Measurements from ENCODE around the gene SDK1. TPM values are rescaled to one million over a fixed set of nuclear protein-coding genes. Genes with fewer than 3 reads are reported as not detected.

SDK1 gene
- total RNA-seq, 1 donor from 2014 or later = 5.4 TPM

DNA sequence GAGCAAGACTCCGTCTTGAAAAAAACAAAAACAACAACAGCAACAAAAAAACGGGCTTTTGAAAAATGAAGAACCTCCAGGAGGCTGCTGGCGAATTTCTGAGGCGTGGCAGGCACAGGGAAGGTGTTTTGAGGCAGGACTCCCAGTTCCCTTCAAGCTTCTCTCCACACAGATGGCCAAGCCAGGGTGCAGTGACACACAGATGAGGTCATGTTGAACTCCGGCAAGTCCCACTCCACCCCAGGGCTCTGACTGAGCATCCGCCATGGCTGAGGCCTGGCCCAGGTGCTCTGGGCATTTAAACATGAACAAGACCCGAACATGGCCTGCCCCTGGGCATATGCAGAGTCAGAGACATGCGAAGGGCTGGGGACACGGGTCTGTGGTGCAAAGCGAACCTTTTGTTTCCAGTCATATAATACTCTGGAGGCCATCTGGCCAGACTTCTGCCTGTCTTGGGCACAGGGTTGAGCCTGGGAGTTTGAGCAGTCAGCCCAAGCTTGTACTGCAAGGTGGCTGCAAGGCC lies 866.4 kb downstream of the SDK1 start:
- DNase-seq (ENCODE audit: extremely low spot score, unreplicated experiment) = no peak
- TF ChIP-seq, protein P1, sequence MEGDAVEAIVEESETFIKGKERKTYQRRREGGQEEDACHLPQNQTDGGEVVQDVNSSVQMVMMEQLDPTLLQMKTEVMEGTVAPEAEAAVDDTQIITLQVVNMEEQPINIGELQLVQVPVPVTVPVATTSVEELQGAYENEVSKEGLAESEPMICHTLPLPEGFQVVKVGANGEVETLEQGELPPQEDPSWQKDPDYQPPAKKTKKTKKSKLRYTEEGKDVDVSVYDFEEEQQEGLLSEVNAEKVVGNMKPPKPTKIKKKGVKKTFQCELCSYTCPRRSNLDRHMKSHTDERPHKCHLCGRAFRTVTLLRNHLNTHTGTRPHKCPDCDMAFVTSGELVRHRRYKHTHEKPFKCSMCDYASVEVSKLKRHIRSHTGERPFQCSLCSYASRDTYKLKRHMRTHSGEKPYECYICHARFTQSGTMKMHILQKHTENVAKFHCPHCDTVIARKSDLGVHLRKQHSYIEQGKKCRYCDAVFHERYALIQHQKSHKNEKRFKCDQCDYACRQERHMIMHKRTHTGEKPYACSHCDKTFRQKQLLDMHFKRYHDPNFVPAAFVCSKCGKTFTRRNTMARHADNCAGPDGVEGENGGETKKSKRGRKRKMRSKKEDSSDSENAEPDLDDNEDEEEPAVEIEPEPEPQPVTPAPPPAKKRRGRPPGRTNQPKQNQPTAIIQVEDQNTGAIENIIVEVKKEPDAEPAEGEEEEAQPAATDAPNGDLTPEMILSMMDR (IDR thresholded peaks at IDR 0.05) = no peak
- Mint-ChIP-seq H3K4me3 (ENCODE audit: unreplicated experiment) (no peak overlapping the region), H3K9me3 (ENCODE audit: unreplicated experiment) (no peaks in the 10 kb centered on the region), H3K36me3 (ENCODE audit: unreplicated experiment) (no peaks in the 10 kb centered on the region), H3K27me3 (ENCODE audit: unreplicated experiment) (no peaks in the 10 kb centered on the region), H3K27ac (ENCODE audit: unreplicated experiment) (no peak overlapping the region), H3K4me1 (ENCODE audit: unreplicated experiment) (peaks cover 6% of the 10 kb centered on the region)

DNA sequence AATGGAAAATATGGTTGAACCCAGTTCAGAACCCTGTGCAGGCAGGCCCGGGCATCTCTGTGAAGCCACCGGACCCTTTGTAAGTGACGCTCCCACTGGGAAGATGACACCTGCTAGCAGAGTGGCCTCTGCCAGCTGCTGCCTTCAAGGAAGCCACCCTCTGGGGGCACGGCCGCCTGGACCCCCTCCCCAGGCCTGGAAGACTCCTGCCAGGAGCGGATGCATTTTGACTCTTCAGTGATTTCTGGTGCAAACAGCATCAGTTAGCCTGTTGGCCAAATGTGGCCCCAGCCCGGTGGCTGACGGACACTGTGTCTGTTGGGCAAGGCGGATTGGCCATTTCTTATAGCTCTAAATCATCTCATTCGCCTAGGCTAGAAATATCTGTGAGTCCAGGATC lies 867.0 kb downstream of the SDK1 start:
- no peak for DNase-seq (ENCODE audit: extremely low spot score, unreplicated experiment)
- Mint-ChIP-seq H3K27ac (ENCODE audit: unreplicated experiment) (no peak overlapping the region), H3K9me3 (ENCODE audit: unreplicated experiment) (no peaks in the 10 kb centered on the region), H3K36me3 (ENCODE audit: unreplicated experiment) (no peaks in the 10 kb centered on the region), H3K27me3 (ENCODE audit: unreplicated experiment) (no peaks in the 10 kb centered on the region), H3K4me3 (ENCODE audit: unreplicated experiment) (no peak overlapping the region), H3K4me1 (ENCODE audit: unreplicated experiment) (peaks cover 1% of the 10 kb centered on the region)
- TF ChIP-seq, protein P1 (IDR thresholded peaks at IDR 0.05) = no peak

DNA sequence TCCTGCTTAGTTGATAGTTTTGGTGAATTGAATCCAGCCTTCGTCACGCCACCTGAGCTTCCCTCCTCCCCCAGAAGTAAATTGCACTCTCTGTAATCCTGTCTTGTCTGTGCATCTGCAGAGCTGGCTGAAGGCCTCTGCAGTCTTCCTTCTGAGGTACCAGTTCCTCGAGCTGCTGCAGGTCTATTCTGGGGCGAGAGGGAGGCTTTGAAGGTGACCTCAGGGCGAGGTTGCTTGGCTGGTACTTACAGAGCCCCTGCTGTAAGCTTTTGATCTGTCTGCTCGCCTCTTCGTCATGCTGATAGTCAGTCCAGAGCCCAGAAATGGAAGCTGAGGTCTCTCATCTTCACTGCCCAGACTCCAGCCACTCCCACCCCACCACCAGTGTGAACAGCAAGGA lies 867.5 kb downstream of the SDK1 start:
- TF ChIP-seq, protein P1 (IDR thresholded peaks at IDR 0.05) = no peak
- Mint-ChIP-seq H3K4me3 (ENCODE audit: unreplicated experiment) (no peak overlapping the region), H3K27ac (ENCODE audit: unreplicated experiment) (no peak overlapping the region)

DNA sequence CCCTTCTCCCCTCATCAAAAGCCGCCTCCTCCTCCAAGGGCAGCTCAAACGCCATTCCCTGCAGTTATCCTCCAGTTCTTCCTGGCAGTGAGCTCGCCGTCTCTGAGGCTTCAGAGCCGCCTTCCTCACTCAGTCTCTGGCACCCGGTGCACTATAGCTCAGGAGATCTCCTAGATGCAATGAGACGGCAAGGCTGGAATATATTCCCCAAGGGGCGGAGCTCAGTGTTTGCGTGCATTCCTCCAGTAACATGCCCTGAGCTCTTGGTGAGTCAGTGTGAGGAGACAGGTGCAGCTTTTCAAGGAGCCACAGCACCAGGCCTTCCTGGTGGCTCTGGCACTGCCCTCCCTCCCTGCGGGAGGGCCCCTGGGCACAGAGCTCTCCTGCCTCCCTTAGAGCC lies 868.4 kb downstream of the SDK1 start:
- TF ChIP-seq, protein P1 (IDR thresholded peaks at IDR 0.05) = no peak
- Mint-ChIP-seq H3K4me3 (ENCODE audit: unreplicated experiment) (no peak overlapping the region), H3K36me3 (ENCODE audit: unreplicated experiment) (no peaks in the 10 kb centered on the region), H3K27ac (ENCODE audit: unreplicated experiment) (no peak overlapping the region), H3K4me1 (ENCODE audit: unreplicated experiment) (no peaks in the 10 kb centered on the region), H3K9me3 (ENCODE audit: unreplicated experiment) (no peaks in the 10 kb centered on the region), H3K27me3 (ENCODE audit: unreplicated experiment) (no peaks in the 10 kb centered on the region)
- no peak for DNase-seq (ENCODE audit: extremely low spot score, unreplicated experiment)

More for the DNA sequence above, 867.5 kb downstream of the SDK1 start:
- Mint-ChIP-seq H3K9me3 (ENCODE audit: unreplicated experiment) (no peaks in the 10 kb centered on the region), H3K36me3 (ENCODE audit: unreplicated experiment) (no peaks in the 10 kb centered on the region), H3K27me3 (ENCODE audit: unreplicated experiment) (no peaks in the 10 kb centered on the region), H3K4me1 (ENCODE audit: unreplicated experiment) (no peaks in the 10 kb centered on the region)
- no peak for DNase-seq (ENCODE audit: extremely low spot score, unreplicated experiment)

DNA sequence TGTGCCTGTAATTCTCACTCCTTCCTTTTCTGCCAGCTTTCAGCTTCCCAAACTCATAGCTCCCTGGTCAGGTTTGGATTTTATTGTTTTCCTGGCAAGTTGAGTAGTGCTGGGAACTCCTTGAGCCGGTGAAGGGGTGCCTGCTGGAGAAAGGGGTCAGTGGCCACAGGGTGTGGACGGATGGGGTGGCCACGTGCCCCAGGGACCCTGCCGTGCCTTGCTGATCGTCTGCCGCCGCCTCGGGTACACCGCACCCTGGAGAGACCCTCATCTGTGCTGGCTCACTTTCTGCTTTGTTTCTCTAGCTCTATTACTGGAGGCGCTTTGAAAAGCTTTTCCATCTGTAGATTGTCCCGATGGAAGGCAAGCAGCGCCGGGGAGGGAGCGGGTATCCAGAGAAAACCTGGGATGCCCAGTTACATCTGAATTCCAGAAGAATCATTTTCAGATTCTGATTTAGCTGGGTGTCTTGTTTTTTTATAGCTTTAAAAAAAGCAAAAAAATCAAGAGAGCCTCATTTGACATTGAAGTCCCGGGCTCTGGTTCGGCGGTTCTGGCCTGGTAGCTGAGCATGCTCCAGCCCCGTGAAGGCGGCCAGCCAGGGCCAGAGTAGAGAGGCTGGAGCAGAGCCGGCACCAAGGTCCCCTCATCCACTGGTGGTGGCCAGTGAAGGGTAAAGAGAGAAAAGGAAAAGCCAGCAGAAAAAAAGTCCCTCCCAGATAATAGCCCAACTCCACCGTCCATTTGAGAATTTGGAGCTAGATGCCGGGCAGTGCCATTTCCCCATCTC lies 870.1 kb downstream of the SDK1 start:
- Mint-ChIP-seq H3K9me3 (ENCODE audit: unreplicated experiment) (no peaks in the 10 kb centered on the region), H3K4me3 (ENCODE audit: unreplicated experiment) (no peak overlapping the region), H3K4me1 (ENCODE audit: unreplicated experiment) (no peaks in the 10 kb centered on the region), H3K27ac (ENCODE audit: unreplicated experiment) (no peak overlapping the region), H3K27me3 (ENCODE audit: unreplicated experiment) (no peaks in the 10 kb centered on the region), H3K36me3 (ENCODE audit: unreplicated experiment) (no peaks in the 10 kb centered on the region)
- TF ChIP-seq, protein P1 (IDR thresholded peaks at IDR 0.05) = no peak
- no peak for DNase-seq (ENCODE audit: extremely low spot score, unreplicated experiment)

Measured in osteocyte (in vitro differentiated cells).